ENCODE data around the gene COQ2.
"Not testable (repeated sequence)": the region's sequence is repeated elsewhere in the genome, so short reads cannot be mapped to it uniquely, and the experiment has no call there.

Gene COQ2

GRCh38 chr4:83315341-83315870, 30.8 kb upstream of the COQ2 start:
- H3K27ac ChIP-seq (ENCODE audit: low read depth, low read length) = no peak overlapping the region
- no peak overlapping the region for H3K4me3 ChIP-seq (ENCODE audit: low read length)
- no peaks in the 10 kb centered on the region for H3K27me3 ChIP-seq (ENCODE audit: insufficient read depth, low read length)
- 97% methylated on average over 4 of the region's 4 CpGs for WGBS
- H3K9ac ChIP-seq (ENCODE audit: low read depth, low read length) = no peak overlapping the region
- H3K9me3 ChIP-seq (ENCODE audit: insufficient read depth, low read depth, low read length) = no peaks in the 10 kb centered on the region
- no peaks in the 10 kb centered on the region for H3K4me1 ChIP-seq (ENCODE audit: insufficient read depth, low read length)
- no peaks in the 10 kb centered on the region for H3K36me3 ChIP-seq (ENCODE audit: insufficient read depth, low read length)

GRCh38 chr4:83308672-83309071, 24.1 kb upstream of the COQ2 start:
- WGBS = 43% methylated on average over 4 of the region's 4 CpGs
- H3K9ac ChIP-seq (ENCODE audit: low read depth, low read length) = no peak overlapping the region
- H3K9me3 ChIP-seq (ENCODE audit: insufficient read depth, low read depth, low read length) = no peaks in the 10 kb centered on the region
- no peaks in the 10 kb centered on the region for H3K36me3 ChIP-seq (ENCODE audit: insufficient read depth, low read length)
- no peaks in the 10 kb centered on the region; the same call in 1 of the 2 replicates for H3K4me1 ChIP-seq (ENCODE audit: insufficient read depth, low read length)
- H3K27me3 ChIP-seq (ENCODE audit: insufficient read depth, low read length) = no peaks in the 10 kb centered on the region
- H3K4me3 ChIP-seq (ENCODE audit: low read length) = no peak overlapping the region
- no peak overlapping the region for H3K27ac ChIP-seq (ENCODE audit: low read depth, low read length)

GRCh38 chr4:83307920-83308319, 23.3 kb upstream of the COQ2 start:
- H3K27me3 ChIP-seq (ENCODE audit: insufficient read depth, low read length) = no peaks in the 10 kb centered on the region
- no peaks in the 10 kb centered on the region; the same call in 1 of the 2 replicates for H3K4me1 ChIP-seq (ENCODE audit: insufficient read depth, low read length)
- H3K36me3 ChIP-seq (ENCODE audit: insufficient read depth, low read length) = no peaks in the 10 kb centered on the region
- H3K9me3 ChIP-seq (ENCODE audit: insufficient read depth, low read depth, low read length) = no peaks in the 10 kb centered on the region
- WGBS = 85% methylated on average over 7 of the region's 7 CpGs
- no peak overlapping the region for H3K9ac ChIP-seq (ENCODE audit: low read depth, low read length)
- no peak overlapping the region for H3K27ac ChIP-seq (ENCODE audit: low read depth, low read length)
- H3K4me3 ChIP-seq (ENCODE audit: low read length) = no peak overlapping the region

GRCh38 chr4:83305187-83305586, 20.6 kb upstream of the COQ2 start:
- Histone ChIP-seq H3K27ac (ENCODE audit: low read depth, low read length) (no peak overlapping the region), H3K4me1 (ENCODE audit: insufficient read depth, low read length) (no peaks in the 10 kb centered on the region; the same call in 1 of the 2 replicates), H3K9ac (ENCODE audit: low read depth, low read length) (no peak overlapping the region), H3K4me3 (ENCODE audit: low read length) (no peak overlapping the region), H3K27me3 (ENCODE audit: insufficient read depth, low read length) (no peaks in the 10 kb centered on the region), H3K9me3 (ENCODE audit: insufficient read depth, low read depth, low read length) (no peaks in the 10 kb centered on the region), H3K36me3 (ENCODE audit: insufficient read depth, low read length) (no peaks in the 10 kb centered on the region)
- 100% methylated on average over 2 of the region's 2 CpGs for WGBS

GRCh38 chr4:83297548-83298260, 13.1 kb upstream of the COQ2 start:
- Histone ChIP-seq H3K9ac (ENCODE audit: low read depth, low read length) (no peak overlapping the region), H3K4me1 (ENCODE audit: insufficient read depth, low read length) (no peaks in the 10 kb centered on the region), H3K27ac (ENCODE audit: low read depth, low read length) (no peak overlapping the region), H3K4me3 (ENCODE audit: low read length) (no peak overlapping the region), H3K36me3 (ENCODE audit: insufficient read depth, low read length) (no peaks in the 10 kb centered on the region), H3K27me3 (ENCODE audit: insufficient read depth, low read length) (no peaks in the 10 kb centered on the region), H3K9me3 (ENCODE audit: insufficient read depth, low read depth, low read length) (no peaks in the 10 kb centered on the region)
- 95% methylated on average over 3 of the region's 3 CpGs for WGBS

GRCh38 chr4:83293305-83294046, 8.9 kb upstream of the COQ2 start:
- Histone ChIP-seq H3K9me3 (ENCODE audit: insufficient read depth, low read depth, low read length) (no peaks in the 10 kb centered on the region), H3K4me1 (ENCODE audit: insufficient read depth, low read length) (no peaks in the 10 kb centered on the region), H3K9ac (ENCODE audit: low read depth, low read length) (no peak overlapping the region), H3K4me3 (ENCODE audit: low read length) (no peak overlapping the region), H3K36me3 (ENCODE audit: insufficient read depth, low read length) (no peaks in the 10 kb centered on the region), H3K27ac (ENCODE audit: low read depth, low read length) (no peak overlapping the region), H3K27me3 (ENCODE audit: insufficient read depth, low read length) (no peaks in the 10 kb centered on the region)
- WGBS = 83% methylated on average over 5 of the region's 8 CpGs

GRCh38 chr4:83290059-83290774, 5.6 kb upstream of the COQ2 start:
- H3K4me1 ChIP-seq (ENCODE audit: insufficient read depth, low read length) = not testable (repeated sequence)
- WGBS = 88% methylated on average over 3 of the region's 3 CpGs

GRCh38 chr4:83288381-83288780, 3.8 kb upstream of the COQ2 start:
- 80% methylated on average over 1 of the region's 1 CpG for WGBS
- H3K4me3 ChIP-seq (ENCODE audit: low read length); H3K27me3 ChIP-seq (ENCODE audit: insufficient read depth, low read length); H3K4me1 ChIP-seq (ENCODE audit: insufficient read depth, low read length); H3K9ac ChIP-seq (ENCODE audit: low read depth, low read length); H3K27ac ChIP-seq (ENCODE audit: low read depth, low read length); H3K9me3 ChIP-seq (ENCODE audit: insufficient read depth, low read depth, low read length); H3K36me3 ChIP-seq (ENCODE audit: insufficient read depth, low read length): not testable (repeated sequence)

More at GRCh38 chr4:83290059-83290774, 5.6 kb upstream of the COQ2 start:
- H3K36me3 ChIP-seq (ENCODE audit: insufficient read depth, low read length); H3K27ac ChIP-seq (ENCODE audit: low read depth, low read length); H3K9ac ChIP-seq (ENCODE audit: low read depth, low read length); H3K4me3 ChIP-seq (ENCODE audit: low read length); H3K9me3 ChIP-seq (ENCODE audit: insufficient read depth, low read depth, low read length); H3K27me3 ChIP-seq (ENCODE audit: insufficient read depth, low read length): not testable (repeated sequence)

GRCh38 chr4:83285055-83285407, 433 bp upstream of the COQ2 start:
- peaks cover 14% of the 10 kb centered on the region for H3K27me3 ChIP-seq (ENCODE audit: insufficient read depth, low read length)
- H3K4me1 ChIP-seq (ENCODE audit: insufficient read depth, low read length) = peaks cover 5% of the 10 kb centered on the region; the same call in 1 of the 2 replicates
- no peaks in the 10 kb centered on the region for H3K9me3 ChIP-seq (ENCODE audit: insufficient read depth, low read depth, low read length)
- peak overlapping the region; percentile 91; the same call in 1 of the 2 replicates for H3K27ac ChIP-seq (ENCODE audit: low read depth, low read length)
- WGBS = 33% methylated on average over 9 of the region's 9 CpGs
- peak overlapping the region; percentile 73 for H3K4me3 ChIP-seq (ENCODE audit: low read length)
- H3K9ac ChIP-seq (ENCODE audit: low read depth, low read length) = peak overlapping the region; percentile 89
- no peaks in the 10 kb centered on the region for H3K36me3 ChIP-seq (ENCODE audit: insufficient read depth, low read length)

GRCh38 chr4:83283181-83283580, 1.4 kb downstream of the COQ2 start:
- Histone ChIP-seq H3K4me3 (ENCODE audit: low read length) (peak overlapping the region; percentile 73; the same call in 1 of the 2 replicates), H3K4me1 (ENCODE audit: insufficient read depth, low read length) (peaks cover 5% of the 10 kb centered on the region; the same call in 1 of the 2 replicates), H3K9me3 (ENCODE audit: insufficient read depth, low read depth, low read length) (no peaks in the 10 kb centered on the region), H3K27me3 (ENCODE audit: insufficient read depth, low read length) (peaks cover 14% of the 10 kb centered on the region), H3K36me3 (ENCODE audit: insufficient read depth, low read length) (peaks cover 7% of the 10 kb centered on the region), H3K27ac (ENCODE audit: low read depth, low read length) (no peak overlapping the region), H3K9ac (ENCODE audit: low read depth, low read length) (no peak overlapping the region)
- WGBS = 94% methylated on average over 7 of the region's 7 CpGs

GRCh38 chr4:83282049-83282535, 2.5 kb downstream of the COQ2 start:
- Histone ChIP-seq H3K27me3 (ENCODE audit: insufficient read depth, low read length) (peaks cover 14% of the 10 kb centered on the region), H3K4me3 (ENCODE audit: low read length) (no peak overlapping the region), H3K9me3 (ENCODE audit: insufficient read depth, low read depth, low read length) (no peaks in the 10 kb centered on the region), H3K36me3 (ENCODE audit: insufficient read depth, low read length) (peaks cover 11% of the 10 kb centered on the region), H3K9ac (ENCODE audit: low read depth, low read length) (no peak overlapping the region), H3K4me1 (ENCODE audit: insufficient read depth, low read length) (peaks cover 5% of the 10 kb centered on the region; the same call in 1 of the 2 replicates), H3K27ac (ENCODE audit: low read depth, low read length) (no peak overlapping the region)
- WGBS = 49% methylated on average over 3 of the region's 4 CpGs

Measured in HUES64 (cell line).